Uterine smooth muscle cell (primary cell): ENCODE measurements around the gene IRAG1. TPM values are rescaled to one million over a fixed set of nuclear protein-coding genes. Genes with fewer than 3 reads are reported as not detected.

Experiments
- total RNA-seq: library from RNA; depleted of rRNA; stranded (reverse); fragments of >200 nt; gene quantifications from 2 replicates; pipeline ENCODE4 v1.2.3, GENCODE V29; 2014

IRAG1 gene
- total RNA-seq = 5.2 and 22.6 TPM in 2 replicates

GRCh38 chr11:10693509-10694081, at the start of gene IRAG1:
Gene IRAG1 (minus strand): TSS chr11:10693755. CDS start chr11:10693602, 153 bp downstream.

Other genes with a start within 250 kb of the IRAG1 start
- gene AMPD3, start 238.5 kb downstream of the IRAG1 start, total RNA-seq = 7.0 and 7.2 TPM in 2 replicates
- gene RNF141, start 152.6 kb downstream of the IRAG1 start, total RNA-seq = 31.9 and 35.1 TPM in 2 replicates
- gene LYVE1, start 125.1 kb downstream of the IRAG1 start, total RNA-seq = 0.12 and 0.22 TPM in 2 replicates
- gene CTR9, start 57.5 kb upstream of the IRAG1 start, total RNA-seq = 31.5 and 39.6 TPM in 2 replicates
- 596 and 668 TPM in 2 replicates for gene EIF4G2, start 115.2 kb upstream of the IRAG1 start, total RNA-seq
- 16.2 and 24.8 TPM in 2 replicates for gene ZBED5, start 164.3 kb upstream of the IRAG1 start, total RNA-seq